Tongue (tissue), 2 donors: ENCODE data around the gene CFAP99. TPM values are rescaled to one million over a fixed set of nuclear protein-coding genes. Genes with fewer than 3 reads are reported as not detected.

ENCODE experiments used
- DNase-seq: peaks from one replicate; pipeline ENCODE4 v3.0.0-alpha.2; 2015
- total RNA-seq: library from RNA; depleted of rRNA; stranded (reverse); fragments of >200 nt; gene quantifications from one replicate; pipeline ENCODE4 v1.2.3, GENCODE V29; 2014

CFAP99 gene
- total RNA-seq, 1 donor from 2014 or later, result not detected

GRCh38 chr4:2510351-2511259, 91.8 kb downstream of the CFAP99 start:
- no peak for DNase-seq

GRCh38 chr4:2511645-2512131, 92.9 kb downstream of the CFAP99 start:
- DNase-seq, result no peak

Other genes starting within 250 kb of the CFAP99 start
- gene HAUS3, start 176.8 kb upstream of the CFAP99 start, total RNA-seq, result 19.4 TPM
- gene POLN, start 176.8 kb upstream of the CFAP99 start, total RNA-seq, result 7.6 TPM
- gene MXD4, start 156.8 kb upstream of the CFAP99 start, total RNA-seq, result 34.0 TPM
- 10.1 TPM for gene ZFYVE28, start 310 bp upstream of the CFAP99 start, total RNA-seq
- gene RNF4, start 50.2 kb downstream of the CFAP99 start, total RNA-seq, result 35.7 TPM
- 23.7 TPM for gene FAM193A, start 117.7 kb downstream of the CFAP99 start, total RNA-seq